HEK293 (cell line): ENCODE results near the gene USHBP1.

Experiments used
- MZF1 ChIP-seq: fragments of 450-650 bp; formaldehyde crosslinking; IDR thresholded peaks from 2 replicates; pipeline ENCODE4 v1.5.1; 2017; ENCODE audit warnings: missing biosample characterization, missing genetic modification characterization, borderline replicate concordance
- PRDM10 ChIP-seq: fragments of 450-650 bp; formaldehyde crosslinking; IDR thresholded peaks from 2 replicates; pipeline ENCODE4 v1.5.1; 2016; ENCODE audit warnings: missing biosample characterization, missing genetic modification characterization
- SP3 ChIP-seq: fragments of 450-650 bp; formaldehyde crosslinking; IDR thresholded peaks from 2 replicates; pipeline ENCODE4 v1.5.1; 2016; ENCODE audit warnings: missing biosample characterization, missing genetic modification characterization
- SP7 ChIP-seq: fragments of 450-650 bp; formaldehyde crosslinking; IDR thresholded peaks from 2 replicates; pipeline ENCODE4 v1.5.1; 2016; ENCODE audit warnings: missing biosample characterization, missing genetic modification characterization
- ZNF132 ChIP-seq: fragments of 450-650 bp; formaldehyde crosslinking; IDR thresholded peaks from 2 replicates; pipeline ENCODE4 v1.5.1; 2017; ENCODE audit warnings: missing biosample characterization, missing genetic modification characterization, borderline replicate concordance
- ZNF146 ChIP-seq: fragments of 450-650 bp; formaldehyde crosslinking; IDR thresholded peaks from 2 replicates; pipeline ENCODE4 v1.5.1; 2016; ENCODE audit warnings: missing biosample characterization, missing genetic modification characterization
- ZNF155 ChIP-seq: fragments of 450-650 bp; formaldehyde crosslinking; IDR thresholded peaks from 2 replicates; pipeline ENCODE4 v1.5.1; 2016; ENCODE audit warnings: missing biosample characterization, missing genetic modification characterization
- ZNF175 ChIP-seq: fragments of 450-650 bp; formaldehyde crosslinking; IDR thresholded peaks from 2 replicates; pipeline ENCODE4 v1.5.1; 2016; ENCODE audit warnings: missing biosample characterization, missing genetic modification characterization
- ZNF223 ChIP-seq: fragments of 450-650 bp; formaldehyde crosslinking; IDR thresholded peaks from 2 replicates; pipeline ENCODE4 v1.5.1; 2016; ENCODE audit warnings: missing biosample characterization, missing genetic modification characterization
- ZNF26 ChIP-seq: fragments of 450-650 bp; formaldehyde crosslinking; IDR thresholded peaks from 2 replicates; pipeline ENCODE4 v1.5.1; 2016; ENCODE audit warnings: missing biosample characterization, missing genetic modification characterization
- ZNF292 ChIP-seq: fragments of 450-650 bp; formaldehyde crosslinking; IDR thresholded peaks from 2 replicates; pipeline ENCODE4 v1.5.1; 2016; ENCODE audit warnings: low read depth, missing biosample characterization, missing genetic modification characterization, borderline replicate concordance
- ZNF324 ChIP-seq: fragments of 450-650 bp; formaldehyde crosslinking; IDR thresholded peaks from 2 replicates; pipeline ENCODE4 v1.5.1; 2016; ENCODE audit warnings: missing biosample characterization, missing genetic modification characterization
- ZNF423 ChIP-seq: fragments of 450-650 bp; formaldehyde crosslinking; IDR thresholded peaks from 2 replicates; pipeline ENCODE4 v1.5.1; 2016; ENCODE audit warnings: missing biosample characterization, missing genetic modification characterization
- ZNF426 ChIP-seq: fragments of 450-650 bp; formaldehyde crosslinking; IDR thresholded peaks from 2 replicates; pipeline ENCODE4 v1.5.1; 2017; ENCODE audit warnings: missing biosample characterization, missing genetic modification characterization, mild to moderate bottlenecking, inconsistent platforms, moderate library complexity
- ZNF488 ChIP-seq: fragments of 450-650 bp; formaldehyde crosslinking; IDR thresholded peaks from 2 replicates; pipeline ENCODE4 v1.5.1; 2016; ENCODE audit warnings: missing biosample characterization, missing genetic modification characterization
- ZNF510 ChIP-seq: fragments of 450-650 bp; formaldehyde crosslinking; IDR thresholded peaks from 2 replicates; pipeline ENCODE4 v1.5.1; 2018; ENCODE audit warnings: mild to moderate bottlenecking, missing genetic modification characterization, missing biosample characterization; ENCODE audit not compliant: insufficient replicate concordance
- ZNF561 ChIP-seq: fragments of 450-650 bp; IDR thresholded peaks from 2 replicates; pipeline ENCODE4 v1.5.1; 2018; ENCODE audit warnings: missing biosample characterization, missing genetic modification characterization, borderline replicate concordance
- ZNF596 ChIP-seq: fragments of 450-650 bp; IDR thresholded peaks from 2 replicates; pipeline ENCODE4 v1.5.0; 2018; ENCODE audit warnings: missing biosample characterization, mild to moderate bottlenecking, missing genetic modification characterization, moderate library complexity
- ZNF623 ChIP-seq: fragments of 450-650 bp; formaldehyde crosslinking; IDR thresholded peaks from 2 replicates; pipeline ENCODE4 v1.5.1; 2016; ENCODE audit warnings: missing biosample characterization, missing genetic modification characterization
- ZNF777 ChIP-seq: fragments of 450-650 bp; formaldehyde crosslinking; IDR thresholded peaks from 2 replicates; pipeline ENCODE4 v1.5.1; 2017; ENCODE audit warnings: missing biosample characterization, missing genetic modification characterization, borderline replicate concordance
- TF ChIP-seq, protein P1 (sequence below): fragments of 450-650 bp; formaldehyde crosslinking; conservative IDR thresholded peaks from 2 replicates; pipeline ENCODE4 v1.5.1; 2016; ENCODE audit warnings: low read depth, missing biosample characterization, missing genetic modification characterization
- TF ChIP-seq, protein P2 (sequence below): fragments of 450-650 bp; formaldehyde crosslinking; IDR thresholded peaks from 2 replicates; pipeline ENCODE4 v1.5.1; 2016; ENCODE audit warnings: missing biosample characterization, missing genetic modification characterization

USHBP1 gene

GRCh38 chr19:17215127-17215971, 49.2 kb downstream of the USHBP1 start, which contains the start of gene USE1 (continued):
- TF ChIP-seq, protein P1, sequence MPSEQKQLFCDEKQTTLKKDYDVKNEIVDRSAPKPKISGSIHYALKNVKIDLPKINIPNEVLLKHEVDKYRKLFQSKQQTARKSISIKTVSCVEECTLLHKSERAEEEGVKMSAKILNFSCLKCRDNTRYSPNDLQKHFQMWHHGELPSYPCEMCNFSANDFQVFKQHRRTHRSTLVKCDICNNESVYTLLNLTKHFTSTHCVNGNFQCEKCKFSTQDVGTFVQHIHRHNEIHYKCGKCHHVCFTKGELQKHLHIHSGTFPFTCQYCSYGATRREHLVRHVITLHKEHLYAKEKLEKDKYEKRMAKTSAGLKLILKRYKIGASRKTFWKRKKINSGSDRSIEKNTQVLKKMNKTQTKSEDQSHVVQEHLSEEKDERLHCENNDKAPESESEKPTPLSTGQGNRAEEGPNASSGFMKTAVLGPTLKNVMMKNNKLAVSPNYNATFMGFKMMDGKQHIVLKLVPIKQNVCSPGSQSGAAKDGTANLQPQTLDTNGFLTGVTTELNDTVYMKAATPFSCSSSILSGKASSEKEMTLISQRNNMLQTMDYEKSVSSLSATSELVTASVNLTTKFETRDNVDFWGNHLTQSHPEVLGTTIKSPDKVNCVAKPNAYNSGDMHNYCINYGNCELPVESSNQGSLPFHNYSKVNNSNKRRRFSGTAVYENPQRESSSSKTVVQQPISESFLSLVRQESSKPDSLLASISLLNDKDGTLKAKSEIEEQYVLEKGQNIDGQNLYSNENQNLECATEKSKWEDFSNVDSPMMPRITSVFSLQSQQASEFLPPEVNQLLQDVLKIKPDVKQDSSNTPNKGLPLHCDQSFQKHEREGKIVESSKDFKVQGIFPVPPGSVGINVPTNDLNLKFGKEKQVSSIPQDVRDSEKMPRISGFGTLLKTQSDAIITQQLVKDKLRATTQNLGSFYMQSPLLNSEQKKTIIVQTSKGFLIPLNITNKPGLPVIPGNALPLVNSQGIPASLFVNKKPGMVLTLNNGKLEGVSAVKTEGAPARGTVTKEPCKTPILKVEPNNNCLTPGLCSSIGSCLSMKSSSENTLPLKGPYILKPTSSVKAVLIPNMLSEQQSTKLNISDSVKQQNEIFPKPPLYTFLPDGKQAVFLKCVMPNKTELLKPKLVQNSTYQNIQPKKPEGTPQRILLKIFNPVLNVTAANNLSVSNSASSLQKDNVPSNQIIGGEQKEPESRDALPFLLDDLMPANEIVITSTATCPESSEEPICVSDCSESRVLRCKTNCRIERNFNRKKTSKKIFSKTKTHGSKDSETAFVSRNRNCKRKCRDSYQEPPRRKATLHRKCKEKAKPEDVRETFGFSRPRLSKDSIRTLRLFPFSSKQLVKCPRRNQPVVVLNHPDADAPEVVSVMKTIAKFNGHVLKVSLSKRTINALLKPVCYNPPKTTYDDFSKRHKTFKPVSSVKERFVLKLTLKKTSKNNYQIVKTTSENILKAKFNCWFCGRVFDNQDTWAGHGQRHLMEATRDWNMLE: peak; percentile 91
- peak; percentile 84 for TF ChIP-seq SP7 (tag by site-specific recombination)
- TF ChIP-seq, protein P2, sequence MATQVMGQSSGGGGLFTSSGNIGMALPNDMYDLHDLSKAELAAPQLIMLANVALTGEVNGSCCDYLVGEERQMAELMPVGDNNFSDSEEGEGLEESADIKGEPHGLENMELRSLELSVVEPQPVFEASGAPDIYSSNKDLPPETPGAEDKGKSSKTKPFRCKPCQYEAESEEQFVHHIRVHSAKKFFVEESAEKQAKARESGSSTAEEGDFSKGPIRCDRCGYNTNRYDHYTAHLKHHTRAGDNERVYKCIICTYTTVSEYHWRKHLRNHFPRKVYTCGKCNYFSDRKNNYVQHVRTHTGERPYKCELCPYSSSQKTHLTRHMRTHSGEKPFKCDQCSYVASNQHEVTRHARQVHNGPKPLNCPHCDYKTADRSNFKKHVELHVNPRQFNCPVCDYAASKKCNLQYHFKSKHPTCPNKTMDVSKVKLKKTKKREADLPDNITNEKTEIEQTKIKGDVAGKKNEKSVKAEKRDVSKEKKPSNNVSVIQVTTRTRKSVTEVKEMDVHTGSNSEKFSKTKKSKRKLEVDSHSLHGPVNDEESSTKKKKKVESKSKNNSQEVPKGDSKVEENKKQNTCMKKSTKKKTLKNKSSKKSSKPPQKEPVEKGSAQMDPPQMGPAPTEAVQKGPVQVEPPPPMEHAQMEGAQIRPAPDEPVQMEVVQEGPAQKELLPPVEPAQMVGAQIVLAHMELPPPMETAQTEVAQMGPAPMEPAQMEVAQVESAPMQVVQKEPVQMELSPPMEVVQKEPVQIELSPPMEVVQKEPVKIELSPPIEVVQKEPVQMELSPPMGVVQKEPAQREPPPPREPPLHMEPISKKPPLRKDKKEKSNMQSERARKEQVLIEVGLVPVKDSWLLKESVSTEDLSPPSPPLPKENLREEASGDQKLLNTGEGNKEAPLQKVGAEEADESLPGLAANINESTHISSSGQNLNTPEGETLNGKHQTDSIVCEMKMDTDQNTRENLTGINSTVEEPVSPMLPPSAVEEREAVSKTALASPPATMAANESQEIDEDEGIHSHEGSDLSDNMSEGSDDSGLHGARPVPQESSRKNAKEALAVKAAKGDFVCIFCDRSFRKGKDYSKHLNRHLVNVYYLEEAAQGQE (tag by site-specific recombination): peak; percentile 65
- TF ChIP-seq SP3 (tag by site-specific recombination): peak; percentile 93
- TF ChIP-seq ZNF488 (tag by site-specific recombination): no peak
- no peak for TF ChIP-seq MZF1
- TF ChIP-seq PRDM10 (tag by site-specific recombination): peak; percentile 95
- TF ChIP-seq ZNF623 (tag by site-specific recombination): 0 out of 2 replicates have a peak, but pooled peaks have one; percentile 35
- TF ChIP-seq ZNF777: no peak
- 0 out of 2 replicates have a peak, but pooled peaks have one; percentile 25 for TF ChIP-seq ZNF146 (tag by site-specific recombination)
- TF ChIP-seq ZNF596 (tag by site-specific recombination): no peak
- no peak for TF ChIP-seq ZNF510
- TF ChIP-seq ZNF223 (tag by site-specific recombination): no peak
- TF ChIP-seq ZNF132 (tag by site-specific recombination): no peak
- peak; percentile 93 for TF ChIP-seq ZNF324 (tag by site-specific recombination)
- no peak for TF ChIP-seq ZNF423 (tag by site-specific recombination)
- TF ChIP-seq ZNF175 (tag by site-specific recombination): no peak
- TF ChIP-seq ZNF155 (tag by site-specific recombination): no peak
- no peak for TF ChIP-seq ZNF426 (tag by site-specific recombination)
- peak; percentile 83; the same call in 1 of the 2 replicates for TF ChIP-seq ZNF561 (tag by site-specific recombination)
- no peak for TF ChIP-seq ZNF26 (tag by site-specific recombination)
- TF ChIP-seq ZNF292 (tag by site-specific recombination): no peak
